Activated CD8-positive, alpha-beta memory T cell treated with anti-CD3 and anti-CD28 coated beads for 48 hours (primary cell): ENCODE data around the gene ATF4.

Experiments used
- DNase-seq, 3 experiments: peaks; one replicate each; pipeline ENCODE4 v3.0.0-alpha.2; 2020; ENCODE audit warnings: low read depth in 2 of 3, low spot score in 2 of 3

The ATF4 gene

GRCh38 chr22:39520226-39521105, at the start of gene ATF4:
ATF4 (plus strand) TSS chr22:39520562; CDS start chr22:39521446, 884 bp downstream.
- DNase-seq: peak; percentile 68 to 98 (median 93)

DNA sequence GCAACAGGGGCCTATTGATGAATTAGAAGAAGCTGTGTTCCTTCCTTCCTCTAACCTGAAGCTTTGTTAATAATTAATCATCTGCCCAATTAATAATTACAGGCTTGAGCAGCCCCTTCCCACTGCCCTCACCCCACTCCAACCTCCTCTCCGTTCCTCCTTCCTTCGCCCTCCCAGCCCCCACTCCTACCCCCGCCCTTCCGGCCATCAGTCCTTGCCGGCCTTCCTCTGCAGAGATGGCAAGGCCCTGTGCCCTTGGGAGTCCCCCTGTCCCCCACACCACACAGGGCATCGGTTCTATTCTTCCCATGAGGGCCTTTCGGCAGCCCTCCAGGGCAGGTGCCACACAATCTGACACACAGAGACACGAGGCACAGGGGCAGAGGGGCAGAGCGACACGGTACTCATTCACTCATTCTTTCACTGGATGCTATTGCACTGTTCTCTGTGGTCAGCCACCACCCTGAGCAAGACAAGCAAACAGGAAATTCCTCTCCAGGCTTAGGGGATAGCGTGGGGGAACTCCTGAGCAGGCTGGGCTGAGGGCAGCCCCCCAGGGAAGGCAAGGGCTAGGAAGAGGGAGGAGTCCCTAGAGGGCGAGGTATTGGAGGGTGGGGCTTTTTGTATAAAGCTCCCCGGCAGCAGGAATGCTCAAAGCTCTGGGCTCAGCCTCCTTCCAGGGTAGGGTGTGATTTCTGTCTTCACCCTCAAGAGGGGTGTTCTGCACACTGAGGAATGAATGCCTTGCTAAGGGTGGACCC, 48.8 kb upstream of the ATF4 start:
- no peak for DNase-seq

DNA sequence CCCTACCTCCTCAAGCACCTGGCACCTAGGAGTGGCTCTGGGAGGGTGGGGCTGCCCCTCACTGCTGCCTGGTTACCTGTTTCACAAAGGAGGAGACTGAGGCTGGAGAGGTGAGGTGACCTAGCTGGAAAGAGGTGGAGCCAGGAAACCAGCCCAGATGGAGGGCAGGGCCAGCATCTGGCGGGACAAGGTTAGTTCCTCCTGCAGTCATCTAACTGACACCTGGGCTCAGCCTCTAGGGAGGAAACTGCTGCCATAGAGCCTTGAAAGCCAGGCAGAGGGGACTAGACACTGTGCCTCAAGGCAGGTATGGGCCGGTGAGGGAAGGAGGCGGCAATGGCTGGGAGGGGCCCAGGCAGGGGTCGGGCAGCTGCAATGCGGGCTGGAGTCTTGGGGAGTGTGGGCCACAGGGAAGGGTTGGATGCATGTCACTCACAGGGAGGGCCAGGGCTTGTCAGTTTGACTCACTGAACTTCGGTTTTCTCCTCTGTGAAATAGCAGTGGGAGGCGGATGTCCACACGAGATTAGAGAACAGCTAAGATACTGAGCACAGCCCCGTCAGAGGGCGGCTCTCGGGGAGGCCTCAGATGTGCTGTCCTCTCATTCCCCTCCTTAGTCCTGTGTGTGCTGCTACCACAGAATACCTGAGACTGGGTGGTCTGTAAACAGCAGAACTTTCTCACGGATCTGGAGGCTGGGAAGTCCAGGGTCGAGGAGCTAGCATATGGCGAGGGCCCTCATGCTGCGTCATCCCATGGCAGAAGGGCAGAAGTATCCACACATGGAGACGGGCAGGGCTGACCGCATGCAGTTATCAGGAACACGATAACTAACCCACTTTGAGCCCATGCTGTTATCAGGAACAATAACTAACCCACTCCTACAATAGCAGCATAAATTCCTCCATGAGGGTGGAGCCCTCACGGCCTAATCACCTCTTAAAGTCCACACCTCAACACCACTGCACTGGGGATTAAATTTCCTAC, 47.5 kb upstream of the ATF4 start:
- DNase-seq: no peak

GRCh38 chr22:39473851-39474250, 46.5 kb upstream of the ATF4 start:
- DNase-seq: no peak

DNA sequence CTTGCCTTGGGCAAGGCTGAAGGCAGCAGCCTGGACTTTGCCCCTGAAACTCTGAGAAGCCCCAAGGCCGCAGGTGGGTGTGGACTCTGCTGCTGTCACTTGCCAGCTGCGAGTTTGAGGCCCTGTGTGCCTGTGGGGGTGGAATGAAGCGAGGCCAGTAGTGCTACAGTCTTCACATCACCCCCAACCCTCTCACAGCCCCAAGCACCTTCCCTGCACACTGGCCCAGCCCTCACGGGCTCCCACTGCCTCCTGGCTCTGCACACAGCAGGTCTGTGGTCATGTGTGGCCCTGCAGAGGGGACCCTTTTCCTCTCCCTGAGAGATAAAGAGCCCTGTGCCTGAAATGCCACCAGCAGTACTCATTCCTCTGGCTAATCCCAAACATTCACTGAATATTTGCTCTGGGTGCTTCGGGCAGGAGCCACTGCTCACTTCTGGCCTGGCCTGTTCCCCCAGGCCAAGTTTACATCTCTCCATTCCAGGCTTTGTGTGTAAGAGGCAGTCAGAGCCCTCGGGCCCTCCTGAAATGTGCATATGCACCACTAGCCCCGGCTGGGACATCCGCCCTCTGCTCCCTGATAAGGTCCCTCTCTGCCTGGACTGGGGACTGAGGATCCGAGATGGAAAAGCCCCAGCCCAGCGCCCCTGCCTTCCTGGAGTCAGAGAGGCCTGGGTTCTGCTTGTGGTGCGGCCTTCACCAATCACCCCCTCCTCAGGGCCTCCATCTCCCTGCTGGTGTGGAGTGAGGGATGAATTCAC, 45.8 kb upstream of the ATF4 start:
- DNase-seq: no peak

- DNase-seq: no peak
Measured at GRCh38 chr22:39475337-39475736, 45.0 kb upstream of the ATF4 start.

DNA sequence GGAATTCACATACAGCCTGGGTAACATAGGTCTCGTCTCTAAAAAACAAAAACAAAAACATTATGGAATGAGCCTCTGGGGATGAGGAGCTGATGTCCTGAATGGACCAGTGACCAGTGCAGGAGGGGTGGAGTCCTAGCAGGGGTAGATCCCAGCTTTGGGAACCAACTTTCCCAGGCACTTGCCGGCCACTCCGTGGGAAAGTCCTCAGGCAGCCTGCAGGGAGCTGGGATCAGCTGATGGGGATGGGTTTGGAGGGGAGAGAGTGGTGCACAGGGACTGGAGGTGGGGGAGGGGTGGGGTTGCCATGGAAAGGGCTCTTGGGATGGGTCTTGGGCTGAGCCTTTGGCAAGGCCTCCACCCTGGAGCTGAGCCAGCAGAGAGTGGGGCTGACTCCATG, 44.5 kb upstream of the ATF4 start:
- DNase-seq: no peak

GRCh38 chr22:39476664-39477063, 43.7 kb upstream of the ATF4 start:
- DNase-seq: no peak

GRCh38 chr22:39477542-39477941, 42.8 kb upstream of the ATF4 start:
- DNase-seq: no peak

DNA sequence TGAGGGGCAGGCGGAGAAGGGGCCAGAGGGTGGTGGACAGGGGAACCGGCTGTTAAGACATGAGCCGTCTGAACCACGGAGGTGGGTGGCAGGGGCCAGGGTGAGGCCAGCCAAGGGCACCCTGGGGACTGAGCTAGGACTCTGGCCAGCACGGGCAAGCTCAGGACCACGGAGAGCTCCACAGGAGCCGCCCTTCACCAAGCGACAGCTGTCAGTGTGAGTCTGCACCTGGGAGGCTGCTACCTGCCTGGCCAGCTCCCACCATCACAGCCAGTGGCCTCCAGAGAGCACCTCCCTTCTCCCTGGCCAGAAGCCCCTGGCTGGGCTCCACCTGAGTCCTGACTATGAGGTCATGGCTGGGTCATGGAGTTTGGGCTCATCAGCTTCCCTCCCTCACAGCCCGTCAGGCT, 41.9 kb upstream of the ATF4 start:
- no peak for DNase-seq

DNA sequence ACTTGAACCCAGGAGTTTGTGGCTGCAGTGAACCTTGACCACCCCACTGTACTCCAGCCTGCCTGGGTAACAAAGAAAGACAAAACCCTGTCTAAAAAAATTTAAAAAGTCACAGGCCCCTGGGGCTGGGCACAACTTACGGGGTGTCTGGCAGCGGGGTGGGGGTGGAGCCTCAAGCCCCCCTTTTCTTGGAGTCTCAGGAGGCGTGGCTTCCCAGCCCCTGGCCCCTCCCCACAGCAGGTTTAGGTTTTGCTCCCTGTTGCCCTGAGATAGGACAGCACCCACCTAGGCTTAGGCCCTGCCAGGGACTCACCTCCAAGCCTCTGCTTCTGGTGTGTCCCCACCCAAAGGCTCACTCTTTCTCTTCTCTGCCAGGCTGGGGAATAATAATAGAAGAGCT, 41.1 kb upstream of the ATF4 start:
- DNase-seq: no peak

- no peak for DNase-seq
Measured at GRCh38 chr22:39480557-39480956, 39.8 kb upstream of the ATF4 start.

DNA sequence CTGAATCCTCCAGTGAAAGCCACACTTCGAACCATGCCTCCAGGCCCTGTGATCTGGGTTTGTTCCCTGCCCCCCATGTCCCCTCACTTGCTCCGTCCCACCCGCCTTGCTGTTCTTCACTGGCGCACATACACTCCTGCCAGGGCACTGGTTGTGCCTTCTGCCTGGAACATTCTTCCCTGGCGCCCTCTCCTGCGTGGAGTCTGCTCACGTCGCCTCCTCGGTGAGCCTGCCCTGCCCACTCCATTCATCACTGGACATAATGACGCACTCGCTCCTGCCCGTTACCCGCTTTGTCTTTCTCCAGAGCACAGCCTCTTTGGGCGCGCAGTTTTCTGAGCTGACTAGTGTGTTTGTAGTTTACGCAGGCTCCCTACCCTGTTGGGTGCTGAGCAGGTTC, 39.3 kb upstream of the ATF4 start:
- no peak for DNase-seq

- DNase-seq: no peak
Measured at GRCh38 chr22:39481595-39481994, 38.8 kb upstream of the ATF4 start.

DNA sequence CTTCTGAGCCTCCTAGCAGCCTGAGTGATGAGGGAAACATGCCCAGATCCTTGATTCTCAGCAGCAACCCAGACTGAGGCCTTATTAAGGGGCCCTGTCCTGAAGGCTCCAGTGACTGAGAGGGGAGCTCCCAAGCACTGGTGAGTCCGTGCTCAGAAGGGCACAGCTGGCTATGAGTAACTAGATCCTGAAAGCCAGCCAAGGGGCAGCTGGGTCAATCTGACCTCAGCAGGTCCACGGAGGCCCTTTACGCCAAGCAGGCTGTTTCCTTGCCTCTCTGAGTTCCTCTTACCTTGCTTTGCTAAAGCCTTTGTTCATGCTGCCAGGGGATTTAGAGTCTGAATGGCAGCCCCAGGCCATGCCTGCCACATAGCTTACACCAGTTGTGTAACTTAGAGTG, 37.6 kb upstream of the ATF4 start:
- no peak for DNase-seq

DNA sequence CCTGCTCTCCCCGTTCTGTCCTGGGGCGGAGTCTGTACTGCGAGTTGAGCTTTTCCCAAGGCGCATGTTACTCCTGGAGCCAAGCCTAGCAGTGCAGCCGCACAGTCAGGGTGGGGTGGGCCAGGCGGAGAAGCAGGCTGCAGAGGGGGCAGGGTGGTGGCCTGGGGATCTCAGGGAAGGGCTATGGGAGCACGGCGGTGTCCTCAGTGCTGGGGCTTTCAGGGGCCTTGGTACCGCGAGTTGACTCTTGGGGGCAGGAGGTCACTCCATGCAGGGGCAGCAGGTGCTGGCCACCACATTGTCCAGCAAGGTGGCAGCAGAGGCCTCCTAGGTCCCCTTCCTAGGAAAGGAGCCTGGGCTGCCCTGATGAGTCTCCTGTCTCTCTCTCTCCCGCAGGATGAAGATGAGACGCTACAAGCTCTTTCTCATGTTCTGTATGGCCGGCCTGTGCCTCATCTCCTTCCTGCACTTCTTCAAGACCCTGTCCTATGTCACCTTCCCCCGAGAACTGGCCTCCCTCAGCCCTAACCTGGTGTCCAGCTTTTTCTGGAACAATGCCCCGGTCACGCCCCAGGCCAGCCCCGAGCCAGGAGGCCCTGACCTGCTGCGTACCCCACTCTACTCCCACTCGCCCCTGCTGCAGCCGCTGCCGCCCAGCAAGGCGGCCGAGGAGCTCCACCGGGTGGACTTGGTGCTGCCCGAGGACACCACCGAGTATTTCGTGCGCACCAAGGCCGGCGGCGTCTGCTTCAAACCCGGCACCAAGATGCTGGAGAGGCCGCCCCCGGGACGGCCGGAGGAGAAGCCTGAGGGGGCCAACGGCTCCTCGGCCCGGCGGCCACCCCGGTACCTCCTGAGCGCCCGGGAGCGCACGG, 33.2 kb upstream of the ATF4 start:
- no peak for DNase-seq

DNA sequence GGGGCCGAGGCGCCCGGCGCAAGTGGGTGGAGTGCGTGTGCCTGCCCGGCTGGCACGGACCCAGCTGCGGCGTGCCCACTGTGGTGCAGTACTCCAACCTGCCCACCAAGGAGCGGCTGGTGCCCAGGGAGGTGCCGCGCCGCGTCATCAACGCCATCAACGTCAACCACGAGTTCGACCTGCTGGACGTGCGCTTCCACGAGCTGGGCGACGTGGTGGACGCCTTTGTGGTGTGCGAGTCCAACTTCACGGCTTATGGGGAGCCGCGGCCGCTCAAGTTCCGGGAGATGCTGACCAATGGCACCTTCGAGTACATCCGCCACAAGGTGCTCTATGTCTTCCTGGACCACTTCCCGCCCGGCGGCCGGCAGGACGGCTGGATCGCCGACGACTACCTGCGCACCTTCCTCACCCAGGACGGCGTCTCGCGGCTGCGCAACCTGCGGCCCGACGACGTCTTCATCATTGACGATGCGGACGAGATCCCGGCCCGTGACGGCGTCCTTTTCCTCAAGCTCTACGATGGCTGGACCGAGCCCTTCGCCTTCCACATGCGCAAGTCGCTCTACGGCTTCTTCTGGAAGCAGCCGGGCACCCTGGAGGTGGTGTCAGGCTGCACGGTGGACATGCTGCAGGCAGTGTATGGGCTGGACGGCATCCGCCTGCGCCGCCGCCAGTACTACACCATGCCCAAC, 32.4 kb upstream of the ATF4 start:
- no peak for DNase-seq

DNA sequence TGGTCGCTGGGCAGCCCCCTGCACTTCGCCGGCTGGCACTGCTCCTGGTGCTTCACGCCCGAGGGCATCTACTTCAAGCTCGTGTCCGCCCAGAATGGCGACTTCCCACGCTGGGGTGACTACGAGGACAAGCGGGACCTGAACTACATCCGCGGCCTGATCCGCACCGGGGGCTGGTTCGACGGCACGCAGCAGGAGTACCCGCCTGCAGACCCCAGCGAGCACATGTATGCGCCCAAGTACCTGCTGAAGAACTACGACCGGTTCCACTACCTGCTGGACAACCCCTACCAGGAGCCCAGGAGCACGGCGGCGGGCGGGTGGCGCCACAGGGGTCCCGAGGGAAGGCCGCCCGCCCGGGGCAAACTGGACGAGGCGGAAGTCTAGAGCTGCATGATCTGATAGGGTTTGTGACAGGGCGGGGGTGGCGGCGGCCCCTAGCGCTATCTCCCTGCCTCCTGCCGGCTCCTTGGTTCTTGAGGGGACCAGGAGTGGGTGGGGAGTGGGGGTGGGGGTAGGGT, 31.7 kb upstream of the ATF4 start:
- DNase-seq: no peak
